Choroid plexus epithelial cell (primary cell): ENCODE data around the gene CCDC63.

ENCODE experiments used
- DNase-seq: peaks from one replicate; pipeline ENCODE4 v3.0.0-alpha.2; 2010; ENCODE audit warnings: low read depth
- H3K4me3 ChIP-seq: 2 replicates; pipeline ENCODE4 v1.5.1; 2011; ENCODE audit warnings: low read depth, mild to moderate bottlenecking, control low read depth, low read length, moderate library complexity
- TF ChIP-seq, protein P1 (sequence below): conservative IDR thresholded peaks from 2 replicates; pipeline ENCODE4 v1.5.1; 2011; ENCODE audit warnings: low read depth, mild to moderate bottlenecking, control low read depth, inconsistent platforms, low read length, moderate library complexity

CCDC63 gene

GRCh38 chr12:110888256-110888991 lies 41.6 kb downstream of the CCDC63 start:
- TF ChIP-seq, protein P1, sequence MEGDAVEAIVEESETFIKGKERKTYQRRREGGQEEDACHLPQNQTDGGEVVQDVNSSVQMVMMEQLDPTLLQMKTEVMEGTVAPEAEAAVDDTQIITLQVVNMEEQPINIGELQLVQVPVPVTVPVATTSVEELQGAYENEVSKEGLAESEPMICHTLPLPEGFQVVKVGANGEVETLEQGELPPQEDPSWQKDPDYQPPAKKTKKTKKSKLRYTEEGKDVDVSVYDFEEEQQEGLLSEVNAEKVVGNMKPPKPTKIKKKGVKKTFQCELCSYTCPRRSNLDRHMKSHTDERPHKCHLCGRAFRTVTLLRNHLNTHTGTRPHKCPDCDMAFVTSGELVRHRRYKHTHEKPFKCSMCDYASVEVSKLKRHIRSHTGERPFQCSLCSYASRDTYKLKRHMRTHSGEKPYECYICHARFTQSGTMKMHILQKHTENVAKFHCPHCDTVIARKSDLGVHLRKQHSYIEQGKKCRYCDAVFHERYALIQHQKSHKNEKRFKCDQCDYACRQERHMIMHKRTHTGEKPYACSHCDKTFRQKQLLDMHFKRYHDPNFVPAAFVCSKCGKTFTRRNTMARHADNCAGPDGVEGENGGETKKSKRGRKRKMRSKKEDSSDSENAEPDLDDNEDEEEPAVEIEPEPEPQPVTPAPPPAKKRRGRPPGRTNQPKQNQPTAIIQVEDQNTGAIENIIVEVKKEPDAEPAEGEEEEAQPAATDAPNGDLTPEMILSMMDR = no peak
- no peak for DNase-seq
- H3K4me3 ChIP-seq = no peak overlapping the region

GRCh38 chr12:110889361-110889760 lies 42.6 kb downstream of the CCDC63 start:
- H3K4me3 ChIP-seq = no peak overlapping the region
- no peak for DNase-seq
- TF ChIP-seq, protein P1 = no peak

DNA sequence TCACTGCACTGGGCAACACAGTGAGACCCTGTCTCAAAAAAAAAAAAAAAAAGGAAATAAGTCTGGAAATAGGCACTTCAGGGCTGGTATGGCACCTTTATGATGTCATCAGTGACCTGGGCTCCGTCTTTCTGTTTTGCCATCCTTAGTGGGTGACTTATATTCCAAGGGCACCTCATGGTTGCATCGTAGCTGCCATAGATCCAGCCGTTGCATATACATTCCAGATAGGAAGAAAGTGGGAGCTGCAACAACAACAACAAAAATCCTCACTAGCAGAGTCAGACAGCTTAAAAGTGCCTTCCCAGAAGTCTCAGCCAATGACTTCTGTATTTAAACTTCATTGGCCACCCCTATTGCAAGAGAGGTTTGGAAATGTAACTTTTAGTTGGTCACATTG lies 47.2 kb downstream of the CCDC63 start:
- H3K4me3 ChIP-seq = no peak overlapping the region
- no peak for DNase-seq

GRCh38 chr12:110896559-110896958 lies 49.8 kb downstream of the CCDC63 start:
- DNase-seq = no peak
- H3K4me3 ChIP-seq = no peak overlapping the region
- TF ChIP-seq, protein P1 = no peak

More for the DNA sequence above, 47.2 kb downstream of the CCDC63 start:
- TF ChIP-seq, protein P1 = no peak

DNA sequence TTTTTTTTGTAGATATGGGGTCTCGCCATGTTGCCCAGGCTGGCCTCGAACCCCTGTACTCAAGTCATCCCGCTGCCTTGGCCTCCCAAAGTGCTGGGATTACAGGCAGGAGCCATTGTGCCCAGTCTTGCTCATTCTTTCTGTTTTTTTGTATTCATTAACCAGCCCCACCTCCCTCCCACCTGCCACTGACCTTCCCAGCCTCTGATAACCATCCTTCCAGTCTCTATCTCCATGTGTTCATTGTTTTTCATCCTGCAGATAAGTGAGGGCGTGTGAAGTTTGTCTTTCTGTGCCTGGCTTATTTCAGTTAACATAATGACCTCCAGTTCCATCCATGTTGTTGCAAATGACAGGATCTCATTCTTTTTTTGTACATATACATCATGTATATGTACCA lies 54.6 kb downstream of the CCDC63 start:
- TF ChIP-seq, protein P1 = no peak
- no peak for DNase-seq
- no peak overlapping the region for H3K4me3 ChIP-seq

- DNase-seq = no peak
- no peak overlapping the region for H3K4me3 ChIP-seq
- TF ChIP-seq, protein P1 = no peak
Observed at GRCh38 chr12:110903511-110903910, 56.7 kb downstream of the CCDC63 start.

DNA sequence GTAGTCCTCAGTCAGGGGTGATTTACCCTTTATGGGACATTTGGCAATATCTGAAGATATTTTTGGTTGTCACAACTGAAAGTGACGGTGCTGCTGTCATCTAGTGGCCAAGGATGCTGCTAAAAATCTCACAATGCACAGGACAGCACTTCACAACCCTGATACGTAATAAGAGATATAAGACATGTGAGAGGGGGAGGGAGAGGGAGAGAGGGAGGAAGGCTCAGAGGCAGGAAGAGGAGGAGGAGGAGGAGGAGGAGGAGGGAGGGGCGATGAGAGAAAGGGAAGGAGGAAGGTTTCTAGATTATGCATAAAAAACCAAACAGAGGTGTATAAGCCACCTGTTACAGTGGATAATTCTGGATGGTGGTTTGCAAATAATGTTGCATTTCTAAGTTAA lies 59.3 kb downstream of the CCDC63 start:
- DNase-seq = no peak
- H3K4me3 ChIP-seq = no peak overlapping the region
- TF ChIP-seq, protein P1 = no peak
